CD4-positive, CD25-positive, alpha-beta regulatory T cell (primary cell): ENCODE data around the gene ATF7IP. TPM values are rescaled to one million over a fixed set of nuclear protein-coding genes. Genes with fewer than 3 reads are reported as not detected.

Source experiments
- ATAC-seq, 2 donors: fragments of 150-1000 bp; cut with Tn5 transposase; one replicate each; pipeline ENCODE4 v1.10.0; 2021; ENCODE audit warnings: low read depth in 2 of 2, moderate number of reproducible peaks in 2 of 2, moderate library complexity in 1 of 2
- DNase-seq, 3 donors: peaks; one replicate each; pipeline versions ENCODE4 v3.0.0 to v3.0.0-alpha.2; 2012 to 2022; ENCODE audit warnings: mixed read lengths in 1 of 3
- H3K27ac ChIP-seq: one replicate; pipeline ENCODE4 v1.7.0; 2013; ENCODE audit warnings: mild to moderate bottlenecking, low read length; ENCODE audit not compliant: insufficient read depth, poor library complexity, severe bottlenecking
- H3K27me3 ChIP-seq: one replicate; pipeline ENCODE4 v1.7.0; 2013; ENCODE audit warnings: low read length; ENCODE audit not compliant: control insufficient read depth, insufficient read depth
- H3K36me3 ChIP-seq: one replicate; pipeline ENCODE4 v1.7.0; 2013; ENCODE audit warnings: mild to moderate bottlenecking, low read length, moderate library complexity; ENCODE audit not compliant: control insufficient read depth, insufficient read depth
- H3K4me1 ChIP-seq: 2 replicates; pipeline ENCODE4 v1.7.0; 2013; ENCODE audit warnings: mild to moderate bottlenecking, low read length; ENCODE audit not compliant: insufficient read depth, control insufficient read depth, poor library complexity, severe bottlenecking
- H3K4me3 ChIP-seq: one replicate; pipeline ENCODE4 v1.7.0; 2013; ENCODE audit warnings: low read depth, mild to moderate bottlenecking, low read length, moderate library complexity
- H3K9me3 ChIP-seq, 2 experiments: 1 replicate in 1 of 2; 2 replicates in 1 of 2; pipeline ENCODE4 v1.7.0; 2013; ENCODE audit warnings: low read length in 2 of 2, mild to moderate bottlenecking in 1 of 2, moderate library complexity in 1 of 2; ENCODE audit not compliant: control insufficient read depth in 2 of 2
- H3K27ac Mint-ChIP-seq, 3 donors: one replicate each; pipeline ENCODE4 v1.8.0; 2020 to 2022; ENCODE audit warnings: mild to moderate bottlenecking in 3 of 3, mixed read lengths in 3 of 3, moderate library complexity in 2 of 3
- H3K27me3 Mint-ChIP-seq: one replicate; pipeline ENCODE4 v1.8.0; 2022; ENCODE audit warnings: mild to moderate bottlenecking, mixed read lengths
- H3K36me3 Mint-ChIP-seq: one replicate; pipeline ENCODE4 v1.8.0; 2020; ENCODE audit warnings: mixed read lengths
- H3K4me1 Mint-ChIP-seq, 4 donors: one replicate each; pipeline ENCODE4 v1.8.0; 2020 to 2022; ENCODE audit warnings: mixed read lengths in 4 of 4, mild to moderate bottlenecking in 1 of 4
- H3K4me3 Mint-ChIP-seq, 4 donors: one replicate each; pipeline ENCODE4 v1.8.0; 2020 to 2022; ENCODE audit warnings: mild to moderate bottlenecking in 4 of 4, mixed read lengths in 4 of 4, moderate library complexity in 3 of 4
- H3K9me3 Mint-ChIP-seq, 7 donors: one replicate each; pipeline ENCODE4 v1.8.0; 2020 to 2022; ENCODE audit warnings: mixed read lengths in 7 of 7, mild to moderate bottlenecking in 3 of 7, moderate library complexity in 2 of 7
- polyA plus RNA-seq, 4 donors: library from polyadenylated mRNA; unstranded; fragments of 300-500 nt; fragmentation: Illumina TruSeq; gene quantifications; one replicate each; pipeline ENCODE4 v1.2.3, GENCODE V29; 2021
- total RNA-seq: library from RNA; stranded (reverse); gene quantifications from one replicate; pipeline ENCODE4 v1.2.3, GENCODE V29; 2022

The ATF7IP gene
- total and polyA plus RNA-seq, 5 donors from 2014 or later = 83.9 to 175 (median 101) TPM

DNA sequence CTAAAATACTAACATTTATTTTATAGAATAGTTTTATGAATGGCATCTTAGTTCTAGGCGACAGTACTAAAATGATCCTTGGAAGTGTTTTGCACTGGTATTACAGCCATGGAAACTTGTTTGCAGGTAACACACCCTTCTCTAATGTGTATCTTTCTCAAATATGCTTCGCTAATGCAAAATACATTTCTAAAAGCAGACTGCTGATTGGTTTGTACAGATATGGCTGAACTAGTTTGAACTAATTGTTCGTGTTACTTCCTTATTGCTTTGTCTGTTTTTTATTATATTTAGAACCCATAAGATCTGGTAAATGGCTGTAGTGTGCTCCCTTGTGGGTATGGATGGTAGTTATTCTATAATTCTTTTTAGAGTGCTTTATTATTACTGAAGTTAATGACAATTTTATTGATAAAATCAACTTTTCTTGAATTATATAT lies 53.0 kb downstream of the ATF7IP start:
- Mint-ChIP-seq H3K27ac (peak overlapping the region in 2 of 3 donors; percentile 45 to 67), H3K27me3 (no peaks in the 10 kb centered on the region), H3K9me3 (peaks cover 0 to 23% (median 8%) of the 10 kb centered on the region in 7 donors), H3K4me1 (peaks cover 37 to 70% (median 55%) of the 10 kb centered on the region in 4 donors), H3K36me3 (peaks cover 30% of the 10 kb centered on the region), H3K4me3 (peak overlapping the region; percentile 47 to 75 (median 70))
- peaks cover 14 to 20% of the 10 kb centered on the region in 2 experiments for H3K9me3 ChIP-seq
- peak overlapping the region; percentile 78 for H3K4me3 ChIP-seq
- H3K27ac ChIP-seq = peak overlapping the region; percentile 71
- H3K4me1 ChIP-seq = peaks cover 35% of the 10 kb centered on the region
- peak; percentile 67 for ATAC-seq
- H3K27me3 ChIP-seq = no peaks in the 10 kb centered on the region
- H3K36me3 ChIP-seq = peaks cover 23% of the 10 kb centered on the region
- peak in 2 of 3 donors; percentile 57 to 60 for DNase-seq

DNA sequence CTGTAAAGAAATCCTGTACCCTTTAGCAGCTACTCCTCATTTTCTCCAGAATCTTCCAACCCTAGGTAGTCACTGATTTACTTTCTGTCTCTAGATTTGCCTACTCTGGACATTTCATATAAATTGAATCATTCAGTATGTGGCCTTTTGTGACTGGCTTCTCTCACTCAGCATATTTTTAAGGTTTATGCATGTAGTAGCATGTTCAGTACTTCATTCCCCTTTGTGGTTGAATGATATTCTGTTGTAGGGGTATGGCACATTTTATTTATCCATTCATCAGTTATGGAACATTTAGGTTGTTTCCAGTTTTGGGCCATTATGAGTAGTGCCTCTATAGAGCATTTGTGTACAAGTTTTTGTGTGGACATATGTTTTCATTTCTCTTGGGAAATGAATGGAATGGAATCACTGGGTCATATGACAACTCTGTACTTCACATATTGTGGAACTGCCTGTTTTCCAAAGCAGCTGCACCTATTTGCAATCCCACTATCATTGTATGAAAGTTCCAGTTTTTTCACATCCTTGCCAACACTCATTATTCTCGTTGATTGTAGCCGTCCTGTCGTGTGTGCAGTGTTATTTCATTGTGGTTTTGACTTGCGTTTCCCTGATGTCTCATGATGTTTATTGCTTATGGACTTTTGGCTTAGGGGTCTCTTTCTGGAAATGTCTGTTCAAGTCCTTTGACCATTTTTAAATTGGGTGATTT lies 57.2 kb downstream of the ATF7IP start:
- Mint-ChIP-seq H3K9me3 (peaks cover 0 to 23% (median 9%) of the 10 kb centered on the region in 7 donors), H3K27ac (peak overlapping the region in 2 of 3 donors; percentile 38 to 92), H3K4me3 (peak overlapping the region in 3 of 4 donors; percentile 18 to 57 (median 23)), H3K4me1 (peaks cover 41 to 75% (median 55%) of the 10 kb centered on the region in 4 donors), H3K27me3 (no peaks in the 10 kb centered on the region), H3K36me3 (peaks cover 62% of the 10 kb centered on the region)
- H3K27ac ChIP-seq = no peak overlapping the region
- H3K4me1 ChIP-seq = peaks cover 24% of the 10 kb centered on the region
- no peak for ATAC-seq
- peaks cover 14 to 20% of the 10 kb centered on the region in 2 experiments for H3K9me3 ChIP-seq
- DNase-seq = no peak
- peaks cover 55% of the 10 kb centered on the region for H3K36me3 ChIP-seq
- H3K4me3 ChIP-seq = no peak overlapping the region
- no peaks in the 10 kb centered on the region for H3K27me3 ChIP-seq

DNA sequence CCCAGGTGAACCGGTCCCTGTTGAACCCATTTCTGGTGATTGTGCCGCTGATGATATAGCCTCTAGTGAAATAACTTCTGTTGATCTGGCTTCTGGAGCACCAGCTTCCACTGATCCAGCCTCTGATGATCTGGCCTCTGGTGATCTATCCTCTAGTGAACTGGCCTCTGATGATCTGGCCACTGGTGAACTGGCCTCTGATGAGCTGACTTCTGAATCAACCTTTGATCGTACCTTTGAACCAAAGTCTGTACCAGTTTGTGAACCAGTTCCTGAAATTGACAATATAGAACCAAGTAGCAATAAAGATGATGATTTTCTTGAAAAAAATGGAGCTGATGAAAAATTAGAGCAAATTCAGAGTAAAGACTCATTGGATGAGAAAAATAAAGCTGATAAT lies 59.1 kb downstream of the ATF7IP start:
- H3K4me1 ChIP-seq = peaks cover 28% of the 10 kb centered on the region
- peaks cover 50 to 86% (median 68%) of the 10 kb centered on the region in 4 donors for H3K4me1 Mint-ChIP-seq

DNA sequence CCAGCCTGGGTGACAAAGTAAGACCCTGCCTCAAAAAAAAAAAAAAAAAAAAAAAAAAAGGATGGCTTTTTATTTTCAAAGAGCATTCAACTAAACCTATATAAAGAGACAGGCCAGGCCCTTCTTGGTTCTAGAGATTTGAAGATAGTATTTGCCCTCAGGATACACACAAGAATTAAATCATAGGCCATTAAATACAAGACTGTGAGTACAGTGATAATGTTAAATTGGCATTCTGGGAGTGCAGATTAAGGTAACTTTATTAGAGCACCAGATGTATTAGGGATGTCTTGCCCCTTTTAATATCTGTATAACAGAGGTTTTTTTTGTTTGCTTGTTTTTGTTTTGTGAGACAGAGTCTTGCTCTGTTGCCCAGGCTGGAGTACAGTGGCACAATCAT lies 61.3 kb downstream of the ATF7IP start:
- no peaks in the 10 kb centered on the region for H3K27me3 Mint-ChIP-seq
- peaks cover 55 to 91% (median 65%) of the 10 kb centered on the region in 4 donors for H3K4me1 Mint-ChIP-seq
- Histone ChIP-seq H3K4me3 (no peak overlapping the region), H3K36me3 (peaks cover 68% of the 10 kb centered on the region), H3K27ac (no peak overlapping the region), H3K27me3 (no peaks in the 10 kb centered on the region), H3K9me3 (peaks cover 7 to 11% of the 10 kb centered on the region in 2 experiments), H3K4me1 (peaks cover 26% of the 10 kb centered on the region)
- no peak for DNase-seq
- peaks cover 71% of the 10 kb centered on the region for H3K36me3 Mint-ChIP-seq
- H3K27ac Mint-ChIP-seq = no peak overlapping the region
- peaks cover 0 to 21% (median 10%) of the 10 kb centered on the region in 7 donors for H3K9me3 Mint-ChIP-seq
- ATAC-seq = no peak
- peak overlapping the region in 2 of 4 donors; percentile 20 to 21 for H3K4me3 Mint-ChIP-seq

More for the DNA sequence above, 59.1 kb downstream of the ATF7IP start:
- Mint-ChIP-seq H3K9me3 (peaks cover 0 to 24% (median 9%) of the 10 kb centered on the region in 7 donors), H3K36me3 (peaks cover 72% of the 10 kb centered on the region), H3K27me3 (no peaks in the 10 kb centered on the region), H3K4me3 (peak overlapping the region; percentile 9 to 57 (median 25)), H3K27ac (peak overlapping the region in 2 of 3 donors; percentile 24 to 62)
- Histone ChIP-seq H3K36me3 (peaks cover 66% of the 10 kb centered on the region), H3K27ac (no peak overlapping the region), H3K9me3 (peaks cover 14 to 20% of the 10 kb centered on the region in 2 experiments), H3K27me3 (no peaks in the 10 kb centered on the region), H3K4me3 (peak overlapping the region; percentile 15)
- DNase-seq (no peak), ATAC-seq (no peak)

DNA sequence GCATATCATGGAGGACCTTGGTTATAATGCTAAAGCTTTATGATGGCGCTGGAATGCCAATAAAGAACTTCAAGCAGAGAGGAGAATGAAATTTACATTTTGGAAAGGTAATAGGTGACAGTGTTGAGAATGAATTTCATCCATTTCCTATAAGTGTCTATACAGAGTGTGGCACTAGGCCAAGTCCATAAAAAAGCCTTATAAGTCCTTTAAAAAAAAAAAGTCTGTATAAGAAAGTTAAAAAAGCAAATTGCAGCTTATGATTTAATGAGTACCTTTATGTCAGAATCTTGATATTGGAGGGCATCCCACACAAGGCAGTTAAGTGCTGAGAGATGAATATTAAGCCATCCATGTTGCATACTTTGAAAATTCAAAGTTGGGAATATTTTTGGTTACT lies 62.4 kb downstream of the ATF7IP start:
- peaks cover 0 to 13% (median 4%) of the 10 kb centered on the region in 7 donors for H3K9me3 Mint-ChIP-seq
- H3K27me3 ChIP-seq = no peaks in the 10 kb centered on the region
- H3K4me3 ChIP-seq = peak overlapping the region; percentile 41
- no peaks in the 10 kb centered on the region for H3K27me3 Mint-ChIP-seq
- peaks cover 62 to 93% (median 66%) of the 10 kb centered on the region in 4 donors for H3K4me1 Mint-ChIP-seq
- H3K36me3 ChIP-seq = peaks cover 59% of the 10 kb centered on the region
- no peak overlapping the region for H3K27ac ChIP-seq
- H3K4me3 Mint-ChIP-seq = peak overlapping the region; percentile 31 to 69 (median 63)
- ATAC-seq = no peak
- peaks cover under 1 to 6% of the 10 kb centered on the region in 2 experiments for H3K9me3 ChIP-seq
- no peak for DNase-seq
- peaks cover 64% of the 10 kb centered on the region for H3K36me3 Mint-ChIP-seq
- H3K27ac Mint-ChIP-seq = peak overlapping the region; percentile 53 to 60 (median 53)
- H3K4me1 ChIP-seq = peaks cover 29% of the 10 kb centered on the region

DNA sequence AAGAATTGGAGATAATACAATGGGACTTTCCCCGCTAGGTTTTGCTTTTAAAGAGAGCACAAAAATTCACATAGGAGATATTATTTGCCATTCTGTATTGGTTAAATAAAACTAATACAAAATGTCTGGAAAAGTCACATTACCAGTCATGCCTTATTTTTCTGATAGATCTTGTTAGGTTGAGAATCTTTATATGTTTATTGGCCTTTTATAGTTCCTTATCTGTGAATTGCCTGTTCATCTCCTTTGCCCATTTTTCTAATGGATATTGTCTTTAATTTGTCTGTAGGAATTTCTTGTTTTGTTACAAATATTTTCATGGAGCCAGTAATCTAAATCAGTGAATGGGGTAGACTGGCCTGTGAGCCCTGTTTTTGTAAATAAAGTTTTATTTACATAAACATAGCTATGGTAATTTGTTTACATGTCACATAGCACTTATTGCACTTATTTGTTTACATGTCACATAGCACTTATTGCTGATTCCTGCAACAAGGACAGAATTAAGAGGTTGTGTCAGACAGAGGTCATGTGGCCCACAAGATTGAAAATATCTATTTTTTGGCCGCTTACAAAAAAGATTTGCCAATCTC lies 65.0 kb downstream of the ATF7IP start:
- Histone ChIP-seq H3K4me1 (peaks cover 21% of the 10 kb centered on the region), H3K36me3 (peaks cover 52% of the 10 kb centered on the region), H3K9me3 (peaks cover 0 to 6% of the 10 kb centered on the region in 2 experiments), H3K27me3 (no peaks in the 10 kb centered on the region), H3K27ac (no peak overlapping the region), H3K4me3 (peak overlapping the region; percentile 29)
- Mint-ChIP-seq H3K27ac (peak overlapping the region in 2 of 3 donors; percentile 2 to 76), H3K9me3 (peaks cover 0 to 8% (median 2%) of the 10 kb centered on the region in 7 donors), H3K27me3 (no peaks in the 10 kb centered on the region), H3K4me3 (peak overlapping the region in 2 of 4 donors; percentile 23 to 29), H3K4me1 (peaks cover 53 to 84% (median 60%) of the 10 kb centered on the region in 4 donors), H3K36me3 (peaks cover 51% of the 10 kb centered on the region)
- DNase-seq (no peak), ATAC-seq (no peak)

DNA sequence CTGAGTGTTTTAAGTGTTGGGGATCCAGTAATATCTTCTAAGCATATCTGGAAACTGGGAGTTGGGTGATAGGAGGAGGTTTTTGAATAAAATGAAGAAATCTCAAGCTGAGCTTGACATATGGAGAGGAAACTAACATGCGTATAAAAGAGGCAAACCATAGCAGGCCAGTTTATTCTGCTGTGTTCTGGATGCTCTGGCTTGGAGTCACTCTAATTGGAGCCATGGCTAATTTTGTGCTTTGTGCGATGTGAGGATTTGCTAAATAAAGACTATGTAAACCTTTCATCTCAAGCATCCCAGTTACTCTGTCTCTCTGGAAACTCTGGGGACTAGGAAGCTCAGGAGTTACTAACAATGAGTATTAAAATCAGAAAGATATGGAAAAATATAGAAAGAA lies 66.5 kb downstream of the ATF7IP start:
- H3K27me3 ChIP-seq = no peaks in the 10 kb centered on the region
- peaks cover 0 to 6% of the 10 kb centered on the region in 2 experiments for H3K9me3 ChIP-seq
- H3K4me1 ChIP-seq = peaks cover 21% of the 10 kb centered on the region
- H3K4me3 Mint-ChIP-seq = peak overlapping the region in 2 of 4 donors; percentile 26 to 59
- H3K9me3 Mint-ChIP-seq = peaks cover 0 to 8% (median 2%) of the 10 kb centered on the region in 7 donors
- DNase-seq = no peak
- H3K27me3 Mint-ChIP-seq = no peaks in the 10 kb centered on the region
- H3K27ac ChIP-seq = no peak overlapping the region
- H3K4me3 ChIP-seq = no peak overlapping the region
- peaks cover 48 to 78% (median 56%) of the 10 kb centered on the region in 4 donors for H3K4me1 Mint-ChIP-seq
- no peak for ATAC-seq
- H3K36me3 ChIP-seq = peaks cover 56% of the 10 kb centered on the region
- peaks cover 49% of the 10 kb centered on the region for H3K36me3 Mint-ChIP-seq
- peak overlapping the region in 2 of 3 donors; percentile 20 to 49 for H3K27ac Mint-ChIP-seq
